Frontal cortex (tissue), 4 donors: ENCODE data around the gene NUDT5. TPM values are rescaled to one million over a fixed set of nuclear protein-coding genes. Genes with fewer than 3 reads are reported as not detected.
"Not testable (repeated sequence)": the region's sequence is repeated elsewhere in the genome, so short reads cannot be mapped to it uniquely, and the experiment has no call there.

Experiments
- DNase-seq, 2 donors: peaks; one replicate each; pipeline ENCODE4 v3.0.0; 2012; ENCODE audit warnings: low spot score in 2 of 2
- FAIRE-seq: peaks from 2 replicates; lab custom pipeline; 2012; peaks lifted over from hg19 to GRCh38; lab: Jason Lieb, UNC
- total RNA-seq: library from RNA; depleted of rRNA; stranded (reverse); fragments of >200 nt; gene quantifications from one replicate; pipeline ENCODE4 v1.2.3, GENCODE V29; 2014
- donor health status: control.
- donor health status: control.
- donor health status: control.

NUDT5 gene
- total RNA-seq, 1 donor from 2014 or later: 14.3 TPM

GRCh38 chr10:12171512-12171911 is 24.2 kb downstream of the NUDT5 start:
- FAIRE-seq, DNase-seq: not testable (repeated sequence)

- FAIRE-seq (no peak), DNase-seq (no peak)
Measured at GRCh38 chr10:12165999-12166775, 29.5 kb downstream of the NUDT5 start.

GRCh38 chr10:12165036-12165435 is 30.7 kb downstream of the NUDT5 start:
- no peak for DNase-seq
- FAIRE-seq: no peak

- FAIRE-seq: no peak
- no peak for DNase-seq
Measured at GRCh38 chr10:12164085-12164484, 31.6 kb downstream of the NUDT5 start.

- no peak for FAIRE-seq
- DNase-seq: no peak
Measured at GRCh38 chr10:12162927-12163326, 32.8 kb downstream of the NUDT5 start.

GRCh38 chr10:12160664-12161063 is 35.0 kb downstream of the NUDT5 start:
- FAIRE-seq: no peak

GRCh38 chr10:12158111-12158510 is 37.6 kb downstream of the NUDT5 start:
- FAIRE-seq: no peak
- DNase-seq: no peak

More at GRCh38 chr10:12160664-12161063, 35.0 kb downstream of the NUDT5 start:
- DNase-seq: no peak

- DNase-seq (no peak), FAIRE-seq (no peak)
Measured at GRCh38 chr10:12156367-12157123, 39.1 kb downstream of the NUDT5 start.

GRCh38 chr10:12154516-12154915 is 41.2 kb downstream of the NUDT5 start:
- DNase-seq (no peak), FAIRE-seq (no peak)

GRCh38 chr10:12150163-12150562 is 45.5 kb downstream of the NUDT5 start:
- DNase-seq: no peak
- no peak for FAIRE-seq

- no peak for DNase-seq
- FAIRE-seq: no peak
Measured at GRCh38 chr10:12144538-12144937, 51.2 kb downstream of the NUDT5 start.

- no peak for FAIRE-seq
- no peak for DNase-seq
Measured at GRCh38 chr10:12140038-12140437, 55.7 kb downstream of the NUDT5 start.

GRCh38 chr10:12135631-12136030 is 60.1 kb downstream of the NUDT5 start:
- FAIRE-seq (no peak), DNase-seq (no peak)

GRCh38 chr10:12130237-12130872 is 65.3 kb downstream of the NUDT5 start:
- no peak for FAIRE-seq
- peak; percentile 36 to 39 for DNase-seq

- DNase-seq (peak; percentile 100), FAIRE-seq (no peak)
Measured at GRCh38 chr10:12129222-12130111, 66.2 kb downstream of the NUDT5 start, which contains the start of gene SEC61A2. Gene SEC61A2 (plus strand): TSS chr10:12129677. CDS start chr10:12129788, 111 bp downstream.

- DNase-seq (no peak), FAIRE-seq (no peak)
Measured at GRCh38 chr10:12121673-12122072, 74.0 kb downstream of the NUDT5 start.
